Transverse colon (tissue), 4 donors: ENCODE measurements around the gene TNFRSF19. TPM values are rescaled to one million over a fixed set of nuclear protein-coding genes. Genes with fewer than 3 reads are reported as not detected.

ENCODE experiments used
- DNase-seq: peaks from one replicate; pipeline ENCODE4 v3.0.0-alpha.2; 2019
- H3K27ac ChIP-seq, 4 donors: fragments of 200-600 bp; sonication (generic); 2 replicates each; pipeline ENCODE4 v1.5.1; 2016 to 2018; ENCODE audit warnings: inconsistent platforms in 4 of 4
- H3K27me3 ChIP-seq: fragments of 200-600 bp; sonication (generic); 2 replicates; pipeline ENCODE4 v1.5.1; 2017; ENCODE audit warnings: inconsistent platforms
- H3K36me3 ChIP-seq, 4 donors: fragments of 200-600 bp; sonication (generic); 2 replicates each; pipeline ENCODE4 v1.5.1; 2017 to 2019; ENCODE audit warnings: inconsistent platforms in 4 of 4
- H3K4me1 ChIP-seq, 4 donors: fragments of 200-600 bp; sonication (generic); 2 replicates each; pipeline ENCODE4 v1.5.1; 2017 to 2020; ENCODE audit warnings: inconsistent platforms in 4 of 4
- H3K4me3 ChIP-seq, 4 donors: fragments of 200-600 bp; sonication (generic); 1 replicate in 1 of 4; 2 replicates in 3 of 4; pipeline versions ENCODE4 v1.5.1 to v1.6.1; 2017 to 2019; ENCODE audit warnings: inconsistent platforms in 4 of 4
- H3K9me3 ChIP-seq, 2 donors: fragments of 200-600 bp; sonication (generic); 2 replicates each; pipeline ENCODE4 v1.5.1; 2017 to 2019; ENCODE audit warnings: inconsistent platforms in 2 of 2
- EP300 ChIP-seq: sonication (generic); formaldehyde crosslinking; IDR thresholded peaks from one replicate; pipeline ENCODE4 v1.6.1; 2017; ENCODE audit warnings: antibody characterized with exemption, low read depth
- POLR2A ChIP-seq: fragments of 450-650 bp; IDR thresholded peaks from one replicate; pipeline ENCODE4 v1.6.1; 2016; ENCODE audit warnings: antibody characterized with exemption, mild to moderate bottlenecking, moderate library complexity
- POLR2AphosphoS5 ChIP-seq, 3 donors: sonication (generic); formaldehyde crosslinking; IDR thresholded peaks; one replicate each; pipeline ENCODE4 v1.6.1; 2016; ENCODE audit warnings: antibody characterized with exemption in 3 of 3
- WGBS, 2 donors: methylation state at CpG; one replicate each; pipeline ENCODE4 v1.1.5; 2018; ENCODE audit warnings: low coverage in 1 of 2; 5-methylcytosine and 5-hydroxymethylcytosine counted together
- in situ Hi-C, 4 donors: fragments of 200-750 bp; cut with MboI; loops; one replicate each; pipeline versions ENCODE4 v1.15.0 to v1.15.1; 2017; ENCODE audit warnings: low sequenced_read_pairs in 3 of 4, low pct_ligation_motif_present in 1 of 4, low pct_unique_long_range_greater_than_20kb in 1 of 4
- intact Hi-C: fragments of 100-400 bp; cut with DNase I; formaldehyde crosslinking; loops from one replicate; pipeline ENCODE4 v1.15.1; 2023; ENCODE audit warnings: low total_unique reads
- total RNA-seq, 4 donors: library from RNA; depleted of rRNA; stranded (reverse); fragments of >200 nt; gene quantifications; one replicate each; pipeline ENCODE4 v1.1.0, GENCODE V29; 2016
- TF ChIP-seq, protein P1 (sequence below), 5 experiments: fragments of 200-600 bp in 3 of 5; fragments of 450-650 bp in 2 of 5; sonication (generic) in 3 of 5; IDR thresholded peaks; 1 replicate in 2 of 5; 2 replicates in 3 of 5; pipeline ENCODE4 v1.5.1; 2016 to 2017; ENCODE audit warnings: antibody characterized with exemption in 5 of 5, inconsistent platforms in 3 of 5, mild to moderate bottlenecking in 2 of 5, moderate library complexity in 1 of 5

The TNFRSF19 gene
- total RNA-seq, 4 donors from 2014 or later, result 0.80 to 1.3 (median 0.96) TPM; not detected in 1

DNA sequence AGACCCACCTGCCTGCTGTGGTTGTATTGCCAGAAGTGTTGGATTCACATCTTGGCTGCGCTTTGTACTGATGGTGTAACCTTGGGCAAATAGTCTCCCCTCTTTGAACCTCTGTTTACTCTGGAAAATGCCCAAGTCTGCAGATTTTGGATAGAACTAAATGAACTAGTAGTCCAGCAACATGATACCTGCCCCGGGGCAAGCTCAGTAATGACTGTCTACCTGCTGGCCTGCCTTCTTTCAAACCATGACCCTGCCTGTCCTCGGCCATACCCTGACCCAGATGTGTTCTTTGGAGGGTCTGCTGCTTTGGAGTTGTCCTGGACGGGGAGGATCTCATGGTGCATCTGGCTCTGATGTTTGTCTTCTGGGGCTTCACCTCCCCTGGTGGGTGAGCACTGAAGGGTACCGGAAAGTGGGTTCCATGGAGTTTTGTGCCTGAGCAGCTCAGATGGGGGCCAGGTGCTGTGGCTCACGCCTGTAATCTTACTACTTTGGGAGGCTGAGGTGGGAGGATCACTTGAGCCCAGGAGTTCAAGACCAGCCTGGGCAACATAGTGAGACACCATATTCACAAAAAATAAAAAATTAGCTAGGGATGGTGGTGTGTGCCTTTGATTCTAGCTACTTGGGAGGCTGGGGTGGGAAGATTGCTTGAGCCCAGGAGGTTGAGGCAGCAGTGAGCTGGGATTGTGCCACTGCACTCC, 59.5 kb downstream of the TNFRSF19 start:
- no peak for TF ChIP-seq POLR2AphosphoS5 (IDR thresholded peaks at IDR 0.05)
- no peak for TF ChIP-seq POLR2A
- TF ChIP-seq EP300, result no peak
- TF ChIP-seq, protein P1, sequence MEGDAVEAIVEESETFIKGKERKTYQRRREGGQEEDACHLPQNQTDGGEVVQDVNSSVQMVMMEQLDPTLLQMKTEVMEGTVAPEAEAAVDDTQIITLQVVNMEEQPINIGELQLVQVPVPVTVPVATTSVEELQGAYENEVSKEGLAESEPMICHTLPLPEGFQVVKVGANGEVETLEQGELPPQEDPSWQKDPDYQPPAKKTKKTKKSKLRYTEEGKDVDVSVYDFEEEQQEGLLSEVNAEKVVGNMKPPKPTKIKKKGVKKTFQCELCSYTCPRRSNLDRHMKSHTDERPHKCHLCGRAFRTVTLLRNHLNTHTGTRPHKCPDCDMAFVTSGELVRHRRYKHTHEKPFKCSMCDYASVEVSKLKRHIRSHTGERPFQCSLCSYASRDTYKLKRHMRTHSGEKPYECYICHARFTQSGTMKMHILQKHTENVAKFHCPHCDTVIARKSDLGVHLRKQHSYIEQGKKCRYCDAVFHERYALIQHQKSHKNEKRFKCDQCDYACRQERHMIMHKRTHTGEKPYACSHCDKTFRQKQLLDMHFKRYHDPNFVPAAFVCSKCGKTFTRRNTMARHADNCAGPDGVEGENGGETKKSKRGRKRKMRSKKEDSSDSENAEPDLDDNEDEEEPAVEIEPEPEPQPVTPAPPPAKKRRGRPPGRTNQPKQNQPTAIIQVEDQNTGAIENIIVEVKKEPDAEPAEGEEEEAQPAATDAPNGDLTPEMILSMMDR (IDR thresholded peaks at IDR 0.05), result no peak
- 73% methylated on average over 6 of the region's 6 CpGs; no CpG with 5 or more reads in 1 of the 2 donors for WGBS, 2 donors
- Histone ChIP-seq H3K27me3 (no peaks in the 10 kb centered on the region), H3K4me3 (no peak overlapping the region), H3K27ac (no peak overlapping the region), H3K36me3 (no peaks in the 10 kb centered on the region), H3K9me3 (no peaks in the 10 kb centered on the region), H3K4me1 (no peaks in the 10 kb centered on the region)
- intact Hi-C loops (no loop called here), in situ Hi-C loops (no loop called here)
- no peak for DNase-seq

DNA sequence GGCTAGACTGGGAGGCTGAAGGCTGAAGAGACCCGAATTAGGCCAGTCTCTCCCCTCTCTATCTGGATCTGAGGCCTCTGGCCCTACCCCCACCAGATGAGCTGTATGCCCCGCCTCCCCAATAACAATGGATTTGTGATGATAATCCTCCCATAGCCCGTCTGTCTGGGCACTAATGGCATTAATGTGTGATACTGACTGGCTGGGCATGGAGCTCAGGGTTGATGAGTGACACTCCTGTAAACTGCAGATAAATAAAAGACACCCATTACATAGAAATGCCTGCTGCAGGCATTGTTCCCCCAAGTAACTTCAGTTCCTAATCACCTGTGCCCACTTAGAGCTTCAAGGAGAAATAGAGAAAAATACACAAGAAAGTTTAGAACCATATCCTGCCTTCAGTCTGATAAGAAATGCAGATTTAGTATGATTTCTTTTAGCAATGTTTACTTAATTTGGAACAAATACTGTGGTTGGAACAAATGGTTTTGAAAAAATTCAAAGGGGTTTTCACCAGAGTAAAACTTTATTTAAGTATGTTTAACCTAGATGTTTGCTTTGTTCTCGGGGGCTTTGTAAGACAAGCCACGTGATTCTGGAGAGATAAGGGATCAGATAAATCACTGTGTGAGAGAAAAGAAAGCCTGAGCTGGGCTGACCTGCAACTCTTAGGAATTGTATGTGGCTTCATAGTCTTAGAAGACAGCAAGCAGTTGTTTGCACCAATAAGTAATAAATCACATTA, 60.3 kb downstream of the TNFRSF19 start:
- intact Hi-C loops, result no loop called here
- no peak overlapping the region for H3K4me3 ChIP-seq
- no peak overlapping the region for H3K27ac ChIP-seq
- no peaks in the 10 kb centered on the region for H3K9me3 ChIP-seq
- H3K4me1 ChIP-seq, result no peaks in the 10 kb centered on the region
- DNase-seq, result no peak
- H3K36me3 ChIP-seq, result no peaks in the 10 kb centered on the region
- no peaks in the 10 kb centered on the region for H3K27me3 ChIP-seq
- 47 to 55% methylated on average over 5 of the region's 5 CpGs for WGBS, 2 donors
- TF ChIP-seq POLR2A (no peak), POLR2AphosphoS5 (IDR thresholded peaks at IDR 0.05) (no peak), EP300 (no peak)
- TF ChIP-seq, protein P1 (IDR thresholded peaks at IDR 0.05), result no peak
- in situ Hi-C loops, result no loop called here

DNA sequence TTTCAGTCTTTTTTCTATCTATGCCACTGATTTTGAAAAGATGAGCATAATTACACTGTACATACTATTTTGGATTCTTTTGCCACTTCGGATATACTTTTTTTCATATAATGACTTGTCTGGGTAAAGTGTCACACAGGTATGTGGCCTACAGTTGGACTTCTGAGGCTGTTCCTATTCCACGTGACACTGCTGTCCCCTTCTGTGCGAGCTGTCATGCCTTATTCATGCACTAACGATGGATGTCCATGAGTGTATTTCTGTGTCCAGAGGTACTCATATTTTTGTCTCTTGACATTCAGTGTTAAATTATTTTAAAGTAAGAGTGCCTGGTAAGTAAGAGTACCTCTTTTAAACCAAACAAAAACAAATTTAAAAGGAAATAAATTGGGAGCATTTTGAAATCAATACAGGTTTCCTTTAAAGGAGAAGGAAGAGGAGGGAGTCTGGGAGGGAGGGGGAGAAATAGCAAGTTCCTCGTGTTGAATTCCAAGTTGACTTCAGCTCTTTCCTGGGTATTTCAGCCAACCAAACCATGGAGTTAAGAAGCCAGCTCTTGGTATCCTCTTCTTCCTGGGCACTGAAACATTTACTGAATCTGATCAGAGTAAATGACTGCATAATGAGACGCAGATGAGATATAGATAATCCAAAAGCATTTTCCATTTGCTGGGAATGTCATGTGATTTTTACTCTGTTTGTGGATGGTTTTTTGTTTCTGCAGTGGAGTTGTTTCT, 61.3 kb downstream of the TNFRSF19 start:
- no peaks in the 10 kb centered on the region for H3K27me3 ChIP-seq
- DNase-seq, result no peak
- intact Hi-C loops, result no loop called here
- no peak overlapping the region for H3K4me3 ChIP-seq
- in situ Hi-C loops, result no loop called here
- no peaks in the 10 kb centered on the region for H3K4me1 ChIP-seq
- no peak overlapping the region for H3K27ac ChIP-seq
- H3K36me3 ChIP-seq, result no peaks in the 10 kb centered on the region
- WGBS, 2 donors, result 76 to 80% methylated on average over 6 of the region's 6 CpGs
- H3K9me3 ChIP-seq, result no peaks in the 10 kb centered on the region
- no peak for TF ChIP-seq POLR2AphosphoS5 (IDR thresholded peaks at IDR 0.05)
- TF ChIP-seq, protein P1 (IDR thresholded peaks at IDR 0.05), result no peak
- TF ChIP-seq EP300, result no peak
- TF ChIP-seq POLR2A, result no peak

DNA sequence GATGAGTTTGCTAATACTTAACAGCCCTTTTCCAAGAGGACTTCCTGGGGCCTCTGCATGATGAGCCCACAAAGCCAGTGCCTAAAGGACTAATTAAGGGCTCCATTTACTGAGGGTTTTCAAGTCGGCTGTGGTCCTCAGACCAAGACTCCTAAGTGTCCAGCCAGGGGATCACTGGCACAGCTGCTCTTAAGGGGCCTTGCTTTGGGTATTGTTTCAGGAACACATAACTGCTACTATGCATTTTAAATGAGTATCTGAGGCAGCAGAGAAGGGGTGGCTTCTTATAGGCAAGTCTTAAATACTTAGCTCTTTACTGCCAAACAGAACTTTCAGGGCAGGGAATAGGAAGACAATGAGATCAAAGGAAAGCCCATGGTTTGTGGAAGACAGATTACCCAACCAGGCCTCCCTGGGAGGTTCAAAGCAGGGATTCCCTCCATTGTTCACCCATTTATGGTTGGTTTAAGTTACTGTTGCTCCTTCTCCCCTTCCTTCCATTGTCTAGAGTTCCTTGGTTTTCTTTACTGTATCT, 61.9 kb downstream of the TNFRSF19 start:
- no peaks in the 10 kb centered on the region for H3K4me1 ChIP-seq
- no peaks in the 10 kb centered on the region for H3K9me3 ChIP-seq
- H3K27me3 ChIP-seq, result no peaks in the 10 kb centered on the region
- TF ChIP-seq, protein P1 (IDR thresholded peaks at IDR 0.05), result no peak
- TF ChIP-seq POLR2A (no peak), EP300 (no peak), POLR2AphosphoS5 (IDR thresholded peaks at IDR 0.05) (no peak)
- no peaks in the 10 kb centered on the region for H3K36me3 ChIP-seq
- WGBS, 2 donors, result 64% methylated on average over 1 of the region's 1 CpG; no CpG with 5 or more reads in 1 of the 2 donors
- H3K4me3 ChIP-seq, result no peak overlapping the region
- DNase-seq, result no peak
- intact Hi-C loops, result no loop called here
- in situ Hi-C loops, result no loop called here
- H3K27ac ChIP-seq, result no peak overlapping the region
